Measurements from ENCODE around the gene MED13L. TPM values are rescaled to one million over a fixed set of nuclear protein-coding genes. Genes with fewer than 3 reads are reported as not detected.

Gene MED13L
- total RNA-seq, 2 experiments from 2014 or later = 203 to 208 TPM

- intact Hi-C loops (cut with DNase I, micrococcal nuclease) = no loop called here
- DNase-seq (no peak), ATAC-seq (ENCODE audit: poor library complexity) (no peak)
- POLR2A ChIA-PET = no interaction called here
- no peak overlapping the region for H3K4me3 ChIP-seq (ENCODE audit: low read length)
- TF ChIP-seq, protein P1, sequence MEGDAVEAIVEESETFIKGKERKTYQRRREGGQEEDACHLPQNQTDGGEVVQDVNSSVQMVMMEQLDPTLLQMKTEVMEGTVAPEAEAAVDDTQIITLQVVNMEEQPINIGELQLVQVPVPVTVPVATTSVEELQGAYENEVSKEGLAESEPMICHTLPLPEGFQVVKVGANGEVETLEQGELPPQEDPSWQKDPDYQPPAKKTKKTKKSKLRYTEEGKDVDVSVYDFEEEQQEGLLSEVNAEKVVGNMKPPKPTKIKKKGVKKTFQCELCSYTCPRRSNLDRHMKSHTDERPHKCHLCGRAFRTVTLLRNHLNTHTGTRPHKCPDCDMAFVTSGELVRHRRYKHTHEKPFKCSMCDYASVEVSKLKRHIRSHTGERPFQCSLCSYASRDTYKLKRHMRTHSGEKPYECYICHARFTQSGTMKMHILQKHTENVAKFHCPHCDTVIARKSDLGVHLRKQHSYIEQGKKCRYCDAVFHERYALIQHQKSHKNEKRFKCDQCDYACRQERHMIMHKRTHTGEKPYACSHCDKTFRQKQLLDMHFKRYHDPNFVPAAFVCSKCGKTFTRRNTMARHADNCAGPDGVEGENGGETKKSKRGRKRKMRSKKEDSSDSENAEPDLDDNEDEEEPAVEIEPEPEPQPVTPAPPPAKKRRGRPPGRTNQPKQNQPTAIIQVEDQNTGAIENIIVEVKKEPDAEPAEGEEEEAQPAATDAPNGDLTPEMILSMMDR (IDR thresholded peaks at IDR 0.05) = no peak
- no peaks in the 10 kb centered on the region for H3K9me3 Mint-ChIP-seq
- H3K4me1 Mint-ChIP-seq (ENCODE audit: low read depth) = no peaks in the 10 kb centered on the region
- peaks cover 3% of the 10 kb centered on the region for H3K36me3 Mint-ChIP-seq (ENCODE audit: low read depth)
- no peaks in the 10 kb centered on the region for H3K36me3 ChIP-seq (ENCODE audit: insufficient read depth, low read length)
- CTCF ChIA-PET = no interaction called here
- no peak overlapping the region for H3K4me3 Mint-ChIP-seq
- peaks cover 0 to 8% of the 10 kb centered on the region in 2 experiments for H3K27me3 ChIP-seq (ENCODE audit: control insufficient read depth in 1 of 2, insufficient read depth in 2 of 2, low read length in 2 of 2)
- peaks cover 0 to 5% of the 10 kb centered on the region in 2 experiments for H3K9me3 ChIP-seq (ENCODE audit: control insufficient read depth in 1 of 2, insufficient read depth in 1 of 2, low read length in 2 of 2)
- peaks cover 8% of the 10 kb centered on the region for H3K27me3 Mint-ChIP-seq
- H3K27ac ChIP-seq (ENCODE audit: low read depth in 1 of 2, low read length in 2 of 2) = no peak overlapping the region
- no peak overlapping the region for H3K27ac Mint-ChIP-seq
- H3K4me1 ChIP-seq (ENCODE audit: insufficient read depth, low read length) = no peaks in the 10 kb centered on the region
Measured at GRCh38 chr12:115944837-115945490, 332.5 kb downstream of the MED13L start.

- no peaks in the 10 kb centered on the region for H3K36me3 ChIP-seq (ENCODE audit: insufficient read depth, low read length)
- H3K36me3 Mint-ChIP-seq (ENCODE audit: low read depth) = peaks cover 3% of the 10 kb centered on the region
- H3K9me3 Mint-ChIP-seq = no peaks in the 10 kb centered on the region
- no peak overlapping the region for H3K4me3 Mint-ChIP-seq
- ChIA-PET POLR2A (no interaction called here), CTCF (no interaction called here)
- DNase-seq (no peak), ATAC-seq (ENCODE audit: poor library complexity) (no peak)
- H3K27me3 ChIP-seq (ENCODE audit: control insufficient read depth in 1 of 2, insufficient read depth in 2 of 2, low read length in 2 of 2) = peaks cover 0 to 12% of the 10 kb centered on the region in 2 experiments
- H3K9me3 ChIP-seq (ENCODE audit: control insufficient read depth in 1 of 2, insufficient read depth in 1 of 2, low read length in 2 of 2) = peaks cover 0 to 5% of the 10 kb centered on the region in 2 experiments
- peaks cover 8% of the 10 kb centered on the region for H3K27me3 Mint-ChIP-seq
- no peak overlapping the region for H3K4me3 ChIP-seq (ENCODE audit: low read length)
- intact Hi-C loops (cut with DNase I, micrococcal nuclease) = no loop called here
- TF ChIP-seq, protein P1 (IDR thresholded peaks at IDR 0.05) = no peak
- no peak overlapping the region for H3K27ac Mint-ChIP-seq
- no peaks in the 10 kb centered on the region for H3K4me1 Mint-ChIP-seq (ENCODE audit: low read depth)
- H3K4me1 ChIP-seq (ENCODE audit: insufficient read depth, low read length) = no peaks in the 10 kb centered on the region
- no peak overlapping the region for H3K27ac ChIP-seq (ENCODE audit: low read depth in 1 of 2, low read length in 2 of 2)
Measured at GRCh38 chr12:115944392-115944742, 333.1 kb downstream of the MED13L start.

GRCh38 chr12:115943630-115944391, 333.7 kb downstream of the MED13L start:
- Histone ChIP-seq H3K27ac (ENCODE audit: low read depth in 1 of 2, low read length in 2 of 2) (no peak overlapping the region), H3K4me3 (ENCODE audit: low read length) (no peak overlapping the region), H3K27me3 (ENCODE audit: control insufficient read depth in 1 of 2, insufficient read depth in 2 of 2, low read length in 2 of 2) (peaks cover 0 to 12% of the 10 kb centered on the region in 2 experiments), H3K9me3 (ENCODE audit: control insufficient read depth in 1 of 2, insufficient read depth in 1 of 2, low read length in 2 of 2) (peaks cover 0 to 5% of the 10 kb centered on the region in 2 experiments), H3K4me1 (ENCODE audit: insufficient read depth, low read length) (no peaks in the 10 kb centered on the region), H3K36me3 (ENCODE audit: insufficient read depth, low read length) (no peaks in the 10 kb centered on the region)
- ATAC-seq (ENCODE audit: poor library complexity) (no peak), DNase-seq (no peak)
- H3K27me3 Mint-ChIP-seq = peaks cover 8% of the 10 kb centered on the region
- H3K36me3 Mint-ChIP-seq (ENCODE audit: low read depth) = peaks cover 1% of the 10 kb centered on the region
- H3K4me1 Mint-ChIP-seq (ENCODE audit: low read depth) = no peaks in the 10 kb centered on the region
- CTCF ChIA-PET = no interaction called here
- POLR2A ChIA-PET = no interaction called here
- peaks cover under 1% of the 10 kb centered on the region for H3K9me3 Mint-ChIP-seq
- intact Hi-C loops (cut with DNase I, micrococcal nuclease) = no loop called here
- TF ChIP-seq, protein P1 (IDR thresholded peaks at IDR 0.05) = no peak
- H3K4me3 Mint-ChIP-seq = no peak overlapping the region
- no peak overlapping the region for H3K27ac Mint-ChIP-seq
